DMS 273 treated with DMSO at 0.1 percent for 48 hours (cell line): ENCODE results near the gene MFAP2.
"Not testable (repeated sequence)": the region's sequence is repeated elsewhere in the genome, so short reads cannot be mapped to it uniquely, and the experiment has no call there.

ENCODE experiments used
- DNase-seq: peaks from one replicate; lab custom pipeline; 2025; lab: John Stamatoyannopoulos, UW

Gene MFAP2

DNA sequence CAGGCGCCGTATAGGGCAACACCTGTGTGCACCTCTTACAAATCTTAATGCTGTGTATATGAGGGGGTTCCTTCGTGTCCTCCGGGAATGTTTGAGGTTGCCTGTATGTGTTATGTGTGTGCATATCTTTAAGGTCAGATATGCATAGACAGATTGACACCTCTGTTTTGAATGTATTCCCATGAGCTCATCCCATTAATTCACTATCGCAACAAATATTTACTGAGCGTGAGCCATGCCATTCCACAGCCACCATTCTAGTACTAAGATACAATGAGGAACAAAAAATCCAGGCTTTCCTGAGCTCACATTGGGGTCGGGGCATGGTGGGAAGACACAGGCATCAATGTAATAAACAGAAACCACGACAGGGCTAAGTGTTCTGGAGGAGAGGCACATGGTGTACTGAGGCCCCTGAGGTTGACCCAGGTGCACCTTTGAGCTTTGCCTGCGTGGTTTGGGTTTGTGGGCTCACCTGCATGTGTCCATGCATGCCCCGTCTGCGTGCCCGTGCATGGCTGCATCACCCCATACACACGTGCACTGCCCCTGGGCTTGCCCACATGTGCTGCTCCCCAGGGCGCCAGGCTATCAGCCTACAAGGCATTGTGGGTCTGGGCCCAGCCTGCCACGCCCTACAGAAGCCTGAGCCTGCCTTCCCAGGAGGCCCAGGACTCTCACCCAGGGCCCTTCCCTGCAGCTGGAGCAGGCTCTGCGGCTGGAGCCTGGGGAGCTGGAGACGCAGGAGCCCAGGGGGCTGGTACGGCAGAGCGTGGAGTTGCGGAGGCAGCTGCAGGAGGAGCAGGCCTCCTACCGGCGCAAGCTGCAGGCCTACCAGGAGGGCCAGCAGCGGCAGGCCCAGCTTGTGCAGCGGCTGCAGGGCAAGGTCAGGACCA is 51.0 kb downstream of the MFAP2 start:
- DNase-seq, result not testable (repeated sequence)

DNA sequence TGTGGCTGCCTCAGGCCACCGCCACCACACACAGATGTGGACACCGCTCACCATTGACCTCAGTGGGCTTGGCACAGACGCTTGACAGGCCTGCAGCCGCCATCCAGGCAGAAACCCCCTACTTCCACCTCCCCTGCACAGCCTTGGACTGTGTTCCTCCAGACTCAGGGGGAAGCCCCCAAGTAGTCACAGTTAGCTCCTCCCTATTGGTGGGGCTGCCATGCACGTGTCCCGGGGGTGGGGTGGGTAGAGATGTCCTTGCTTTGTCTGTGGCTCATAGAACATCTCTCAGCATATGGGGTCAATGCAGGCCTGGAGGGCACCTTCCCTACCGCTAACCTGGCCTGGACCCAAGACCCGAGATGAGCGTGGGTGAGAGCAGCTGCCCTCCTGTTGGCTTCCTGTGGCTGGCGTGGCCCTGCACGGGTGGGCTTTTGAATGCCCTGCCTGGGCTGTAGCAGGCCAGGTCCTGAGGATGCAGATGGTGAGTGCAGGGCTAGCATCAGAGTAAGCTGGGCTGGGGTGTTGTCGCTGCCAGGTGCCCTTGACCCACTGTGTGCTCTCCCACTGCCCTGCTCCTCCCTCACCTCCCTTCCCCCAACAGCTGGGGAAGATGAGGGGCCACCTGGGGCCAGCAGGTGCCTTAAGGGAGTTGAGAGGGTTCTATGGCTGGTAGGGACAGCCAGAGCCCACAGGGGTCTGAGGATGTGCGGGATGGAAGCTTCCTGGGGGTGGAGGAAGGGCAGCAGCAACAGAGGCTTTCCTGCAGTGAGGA is 52.5 kb downstream of the MFAP2 start:
- DNase-seq, result no peak

DNA sequence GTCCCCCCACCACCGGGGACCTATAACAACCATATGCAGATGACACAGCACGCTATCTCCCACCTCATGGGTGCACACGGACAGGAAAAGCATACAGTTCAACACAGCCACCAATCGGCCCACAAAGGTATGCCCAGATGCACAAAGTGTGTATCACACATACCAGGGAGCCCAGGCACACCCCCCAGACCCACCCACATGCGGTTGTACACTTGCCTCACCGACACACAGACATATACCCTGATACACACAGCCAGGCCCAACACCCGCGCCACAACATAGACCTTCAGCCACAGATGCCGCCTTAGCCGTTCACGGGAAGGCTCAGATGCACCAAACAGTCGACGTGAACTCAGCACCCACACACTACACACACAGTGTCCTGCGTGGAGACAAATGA is 53.2 kb downstream of the MFAP2 start:
- DNase-seq, result no peak

DNA sequence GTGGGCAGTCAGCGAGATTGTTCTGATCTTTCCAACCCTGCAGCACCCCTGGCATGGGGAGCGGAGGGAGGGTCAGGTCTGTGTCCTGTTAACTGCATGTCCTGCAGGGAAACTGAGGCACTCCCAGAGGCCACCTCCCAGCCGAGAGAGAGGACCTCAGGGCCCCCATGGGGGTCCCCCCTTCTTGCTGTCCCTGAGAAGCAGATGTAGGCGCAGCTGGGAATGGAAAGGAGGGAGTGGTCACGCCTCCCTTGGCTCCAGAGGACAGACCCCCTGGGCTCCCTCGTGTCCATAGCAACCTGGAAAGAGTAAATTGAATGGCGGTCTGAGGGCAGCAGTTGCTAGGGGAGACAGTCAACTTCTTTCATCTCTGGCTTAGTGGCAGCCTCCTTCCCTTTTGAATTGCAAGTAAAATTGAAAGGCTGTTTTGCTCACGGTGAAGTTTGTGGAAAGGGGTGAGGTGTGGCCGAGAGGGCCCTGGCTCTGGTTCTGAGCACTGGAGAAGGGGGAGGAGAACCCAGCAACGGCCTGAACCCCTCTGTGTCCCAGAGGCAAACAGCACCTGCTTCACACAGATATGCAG is 53.8 kb downstream of the MFAP2 start:
- no peak for DNase-seq

DNA sequence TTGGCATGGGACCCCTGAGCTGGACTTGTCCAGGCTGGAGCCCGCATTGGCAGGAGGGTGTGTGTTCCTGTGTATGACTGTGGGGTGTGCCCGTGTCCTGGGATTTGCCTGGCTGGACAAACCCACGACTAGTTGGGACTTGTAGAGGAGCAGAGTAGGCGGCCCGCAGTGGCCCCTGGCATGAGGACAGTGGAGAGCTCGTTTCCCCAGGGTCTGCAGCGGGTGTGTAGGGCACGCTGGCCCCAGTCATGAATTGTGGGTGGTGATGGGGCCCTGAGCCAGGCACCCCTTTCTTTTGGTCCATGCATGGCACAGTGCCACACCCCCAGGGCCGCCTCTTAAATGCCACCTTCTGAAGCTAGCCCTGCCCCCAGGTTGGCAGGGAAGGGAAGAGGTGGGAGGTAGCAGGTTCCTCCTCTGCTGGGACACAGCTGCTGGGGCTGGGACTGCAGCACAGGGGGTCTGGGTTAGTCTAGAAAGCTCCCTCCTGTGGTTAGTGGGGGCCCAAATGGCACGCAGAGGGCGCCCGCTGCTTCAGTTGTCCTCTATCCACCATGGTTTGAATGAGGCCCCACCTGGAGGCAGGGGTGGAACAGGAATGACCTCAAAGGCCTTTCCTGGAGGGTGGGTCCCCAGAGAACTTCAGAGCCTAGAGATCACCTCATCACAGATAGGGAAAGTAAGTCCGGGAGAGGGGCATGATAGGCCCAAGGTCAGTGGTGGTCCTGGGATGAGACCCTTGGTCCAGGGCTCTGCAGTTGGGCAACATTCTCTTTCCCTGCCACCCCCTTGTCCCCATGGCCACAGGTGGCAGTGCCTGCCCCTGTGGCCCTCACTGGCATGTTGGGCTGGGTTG is 54.6 kb downstream of the MFAP2 start:
- DNase-seq, result no peak

DNA sequence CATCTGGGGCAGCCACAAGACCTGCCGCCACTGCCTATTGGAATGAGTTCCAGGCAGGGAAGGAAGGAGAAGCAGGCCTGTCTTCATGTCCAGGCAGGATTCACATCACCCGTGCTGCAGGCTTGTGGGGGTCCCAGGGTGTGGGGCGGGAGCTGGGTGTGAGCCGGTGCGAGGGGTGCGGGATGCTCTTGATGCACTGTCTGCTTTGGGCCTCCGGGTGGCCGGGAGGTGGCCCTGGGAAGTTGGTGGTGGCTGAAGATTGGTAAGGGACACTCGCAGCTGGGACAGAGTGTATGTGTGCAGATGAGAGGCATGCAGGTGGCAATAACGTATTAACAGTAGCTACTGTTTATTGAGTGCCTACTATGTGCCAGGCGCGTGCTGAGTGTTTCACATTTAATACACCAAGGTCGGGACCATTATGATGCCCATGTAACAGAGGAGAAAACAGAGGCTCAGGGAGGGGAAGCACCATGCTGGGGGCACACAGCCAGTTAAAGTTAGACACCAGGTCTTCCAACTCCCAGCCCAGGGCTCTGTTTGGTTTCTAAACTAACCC is 55.4 kb downstream of the MFAP2 start:
- DNase-seq, result no peak
